B cell (primary cell): ENCODE data around the gene CYTH4.
"Not testable (repeated sequence)": the region's sequence is repeated elsewhere in the genome, so short reads cannot be mapped to it uniquely, and the experiment has no call there.

Experiments
- EZH2 ChIP-seq: IDR thresholded peaks from 2 replicates; pipeline ENCODE4 v1.6.1; 2012; ENCODE audit warnings: borderline replicate concordance, low read depth, mild to moderate bottlenecking, moderate library complexity, low read length; ENCODE audit not compliant: insufficient read depth, poor library complexity, severe bottlenecking
- TF ChIP-seq, protein P1 (sequence below): fragments of 200-600 bp; IDR thresholded peaks from one replicate; pipeline ENCODE4 v1.8.0; 2022; ENCODE audit warnings: antibody characterized with exemption, mild to moderate bottlenecking

DNA sequence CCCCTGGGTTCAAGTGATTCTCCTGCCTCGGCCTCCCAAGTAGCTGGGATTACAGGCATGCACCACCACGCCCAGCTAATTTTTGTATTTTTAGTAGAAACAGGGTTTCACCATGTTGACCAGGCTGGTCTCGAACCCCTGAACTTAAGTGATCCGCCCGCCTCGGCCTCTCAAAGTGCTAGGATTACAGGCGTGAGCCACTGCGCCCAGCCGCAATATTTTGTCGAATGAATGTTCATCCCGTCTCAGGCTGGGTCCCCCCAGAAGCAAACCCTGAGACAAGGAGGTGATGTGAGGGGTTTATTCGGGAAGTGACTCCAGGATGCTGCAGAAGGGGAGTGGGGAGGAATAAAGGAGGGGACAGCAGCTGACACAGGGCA is 48.9 kb upstream of the CYTH4 start:
- TF ChIP-seq, protein P1, sequence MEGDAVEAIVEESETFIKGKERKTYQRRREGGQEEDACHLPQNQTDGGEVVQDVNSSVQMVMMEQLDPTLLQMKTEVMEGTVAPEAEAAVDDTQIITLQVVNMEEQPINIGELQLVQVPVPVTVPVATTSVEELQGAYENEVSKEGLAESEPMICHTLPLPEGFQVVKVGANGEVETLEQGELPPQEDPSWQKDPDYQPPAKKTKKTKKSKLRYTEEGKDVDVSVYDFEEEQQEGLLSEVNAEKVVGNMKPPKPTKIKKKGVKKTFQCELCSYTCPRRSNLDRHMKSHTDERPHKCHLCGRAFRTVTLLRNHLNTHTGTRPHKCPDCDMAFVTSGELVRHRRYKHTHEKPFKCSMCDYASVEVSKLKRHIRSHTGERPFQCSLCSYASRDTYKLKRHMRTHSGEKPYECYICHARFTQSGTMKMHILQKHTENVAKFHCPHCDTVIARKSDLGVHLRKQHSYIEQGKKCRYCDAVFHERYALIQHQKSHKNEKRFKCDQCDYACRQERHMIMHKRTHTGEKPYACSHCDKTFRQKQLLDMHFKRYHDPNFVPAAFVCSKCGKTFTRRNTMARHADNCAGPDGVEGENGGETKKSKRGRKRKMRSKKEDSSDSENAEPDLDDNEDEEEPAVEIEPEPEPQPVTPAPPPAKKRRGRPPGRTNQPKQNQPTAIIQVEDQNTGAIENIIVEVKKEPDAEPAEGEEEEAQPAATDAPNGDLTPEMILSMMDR = not testable (repeated sequence)
- TF ChIP-seq EZH2 = not testable (repeated sequence)
